HuH-7 (cell line): ENCODE results near the gene PLCB1.

ENCODE experiments used
- DNase-seq: peaks from one replicate; pipeline ENCODE4 v3.0.0; 2011; ENCODE audit warnings: low spot score

Gene PLCB1

DNA sequence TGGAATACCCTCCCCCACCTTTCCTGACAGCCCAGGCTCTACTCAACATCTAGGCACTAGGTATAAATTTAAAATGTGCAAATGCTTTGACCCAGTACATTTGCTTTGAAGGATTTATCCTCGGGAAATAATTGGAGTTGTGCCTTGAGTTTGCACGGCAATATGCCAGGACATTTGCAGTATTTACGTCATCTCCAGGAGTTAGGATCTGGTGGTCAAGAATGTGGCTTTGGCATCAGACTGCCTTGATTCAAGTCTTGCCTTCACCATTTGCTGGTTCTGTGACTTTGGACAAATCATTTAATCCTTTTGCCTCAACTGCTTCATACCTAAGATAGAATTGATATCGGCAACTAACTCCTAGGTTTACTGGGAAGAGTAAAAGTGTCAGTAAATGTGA, 169.6 kb downstream of the PLCB1 start:
- DNase-seq: no peak

DNA sequence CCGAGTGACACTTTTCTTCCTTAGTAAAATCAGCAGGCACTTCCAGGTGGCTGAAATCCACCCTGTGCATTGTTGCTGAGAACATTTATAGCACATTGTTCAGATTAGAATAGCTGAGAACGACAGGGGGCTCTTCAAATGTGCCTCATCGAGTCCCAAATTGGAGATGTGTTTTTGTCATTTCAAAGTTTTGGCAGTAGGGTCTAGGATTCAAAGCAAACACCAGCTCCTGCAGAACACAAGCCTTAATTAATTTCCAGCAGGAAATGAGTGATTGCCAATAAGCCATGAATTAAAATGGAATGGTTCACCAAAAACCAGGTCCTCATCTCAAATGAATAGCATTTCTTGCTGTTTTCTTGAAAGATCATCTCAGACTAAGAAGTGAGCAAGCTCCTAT, 171.6 kb downstream of the PLCB1 start:
- DNase-seq: no peak

- no peak for DNase-seq
Measured at GRCh38 chr20:8304124-8304816, 172.2 kb downstream of the PLCB1 start.

DNA sequence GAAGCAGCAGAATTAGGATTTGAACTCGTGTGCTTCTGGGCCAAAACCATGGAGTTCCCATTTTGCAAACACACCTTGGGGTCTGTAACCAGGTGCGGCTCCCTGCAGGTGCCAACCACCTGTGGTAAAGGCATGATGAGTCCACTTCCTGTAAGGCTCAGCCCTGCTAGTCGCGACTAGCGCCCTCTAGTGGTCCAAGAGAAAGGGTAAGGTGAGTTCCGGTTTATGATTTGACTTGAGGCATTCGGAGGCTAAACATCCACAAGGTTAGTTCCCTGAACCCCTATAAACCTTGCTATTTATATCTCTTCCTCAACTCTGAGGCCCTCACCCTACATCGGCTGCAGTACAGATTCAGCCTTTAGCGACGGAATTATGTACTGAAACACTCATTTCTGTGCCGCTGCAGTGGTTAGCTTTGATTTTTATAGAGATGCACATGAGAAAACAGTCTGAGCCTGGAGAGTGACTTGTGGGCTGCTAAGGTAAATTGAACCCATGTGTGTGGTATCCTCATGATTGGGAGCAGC, 173.4 kb downstream of the PLCB1 start:
- DNase-seq: peak; percentile 59

- no peak for DNase-seq
Measured at GRCh38 chr20:8306937-8307336, 174.9 kb downstream of the PLCB1 start.

GRCh38 chr20:8309634-8310033, 177.6 kb downstream of the PLCB1 start:
- DNase-seq: no peak

DNA sequence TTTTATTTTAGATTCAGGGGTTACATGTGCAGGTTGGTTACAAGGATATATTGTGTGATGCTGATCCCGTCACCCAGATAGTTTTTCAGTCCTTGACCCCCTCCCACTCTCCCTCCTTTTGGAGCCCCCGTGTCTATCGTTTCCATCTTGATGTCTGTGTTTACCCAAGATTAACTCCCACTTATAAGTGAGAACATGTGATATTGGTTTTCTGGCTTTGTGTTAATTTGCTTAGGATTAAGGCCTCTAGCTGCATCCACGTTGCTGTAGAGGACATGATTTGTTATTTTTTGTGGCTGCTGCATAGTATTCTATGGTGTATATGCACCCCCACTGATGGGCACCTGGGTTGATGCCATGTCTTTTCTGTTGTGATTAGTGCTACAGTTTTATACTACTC, 178.6 kb downstream of the PLCB1 start:
- no peak for DNase-seq

GRCh38 chr20:8313073-8313472, 181.0 kb downstream of the PLCB1 start:
- DNase-seq: no peak

DNA sequence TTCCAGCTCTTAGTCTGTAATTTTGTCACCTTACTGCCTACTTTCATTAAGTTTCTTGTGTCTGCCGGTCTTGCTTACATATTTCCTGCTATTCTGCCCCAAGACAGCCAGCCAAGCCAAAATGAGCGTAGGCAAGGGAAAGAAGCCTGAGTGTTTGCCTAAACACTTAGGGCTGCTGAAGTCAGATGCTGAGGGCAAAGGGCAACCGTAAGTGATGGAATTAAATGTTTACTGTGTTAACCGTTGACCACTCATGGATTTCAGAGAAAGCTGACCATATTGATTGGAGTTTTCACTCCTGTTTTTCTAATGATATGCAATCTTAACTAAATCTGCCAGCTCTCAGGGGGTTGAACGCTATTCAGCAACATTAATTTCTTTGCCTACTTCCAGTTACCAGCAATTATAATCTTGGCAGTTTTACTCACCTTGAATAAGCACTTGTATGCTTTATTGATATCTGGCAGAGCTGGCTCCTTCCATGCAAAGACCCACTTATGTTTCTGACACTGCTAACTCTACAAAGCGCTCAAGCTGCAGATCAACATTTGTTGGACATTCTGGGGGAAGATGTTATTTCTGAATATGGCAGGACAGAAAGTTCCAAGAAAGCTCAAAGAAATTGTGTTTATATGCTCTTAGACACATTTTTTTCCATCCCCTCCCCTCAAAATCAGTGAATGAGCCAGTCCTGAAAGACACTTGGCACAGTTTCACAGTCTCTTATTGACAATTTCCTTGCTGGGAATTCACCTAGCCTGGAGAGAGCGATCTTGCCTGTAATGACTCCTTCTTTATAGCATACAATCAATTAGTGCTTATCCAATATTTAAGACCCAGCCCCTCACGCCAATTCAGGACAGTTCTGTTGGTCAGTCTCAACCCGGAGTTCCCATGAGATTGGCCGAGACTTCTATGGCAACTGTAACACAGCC, 183.8 kb downstream of the PLCB1 start:
- DNase-seq: no peak

DNA sequence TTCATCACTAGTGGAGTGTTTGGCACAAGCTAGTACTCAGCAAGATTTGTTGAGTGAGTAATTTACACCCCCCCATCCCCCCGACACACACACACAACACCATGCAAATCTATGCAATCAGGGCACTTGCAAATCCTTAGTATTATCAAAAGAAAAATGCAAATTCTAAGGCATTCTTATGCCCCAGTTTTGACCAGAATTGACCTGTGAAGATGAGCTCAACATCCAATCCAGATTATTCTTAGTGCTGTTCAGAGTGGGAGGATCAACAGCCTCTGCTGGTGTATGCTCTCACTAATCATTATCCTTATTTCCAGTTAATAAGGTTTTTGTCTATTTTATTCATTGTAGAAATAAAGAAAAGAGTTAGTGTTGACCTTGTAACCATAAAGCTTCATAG, 185.4 kb downstream of the PLCB1 start:
- DNase-seq: no peak

DNA sequence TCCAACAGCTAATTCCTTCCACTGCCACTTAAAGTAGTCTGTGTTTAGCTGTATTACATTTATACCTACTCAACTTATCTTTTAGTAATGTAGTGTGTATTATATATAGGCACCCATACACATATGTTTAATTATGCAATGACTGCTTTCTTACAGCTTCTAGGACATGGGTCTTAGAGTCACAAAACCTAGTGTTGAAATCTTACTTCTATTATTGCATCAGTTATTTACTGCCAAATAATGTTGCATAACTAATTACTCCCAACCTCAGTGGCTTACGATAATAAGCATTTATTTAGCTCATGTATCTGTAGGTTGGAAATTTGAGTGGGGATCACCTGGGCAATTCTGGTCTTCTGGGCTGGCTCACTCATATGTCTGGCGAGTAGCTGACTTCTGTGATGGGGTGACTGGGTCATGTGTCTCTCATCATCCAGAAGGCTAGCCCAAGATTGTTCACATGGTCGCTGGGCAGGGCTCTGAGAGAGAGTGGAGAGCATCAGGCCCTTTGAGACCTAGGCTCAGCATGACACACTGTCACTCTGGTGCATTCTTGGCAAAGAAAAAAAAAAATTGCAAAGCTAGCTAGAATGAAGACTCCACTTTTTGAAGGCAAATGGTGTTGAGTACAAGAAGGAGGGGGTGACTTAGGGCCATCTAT, 187.0 kb downstream of the PLCB1 start:
- DNase-seq: no peak

- DNase-seq: no peak
Measured at GRCh38 chr20:8320306-8320705, 188.2 kb downstream of the PLCB1 start.

DNA sequence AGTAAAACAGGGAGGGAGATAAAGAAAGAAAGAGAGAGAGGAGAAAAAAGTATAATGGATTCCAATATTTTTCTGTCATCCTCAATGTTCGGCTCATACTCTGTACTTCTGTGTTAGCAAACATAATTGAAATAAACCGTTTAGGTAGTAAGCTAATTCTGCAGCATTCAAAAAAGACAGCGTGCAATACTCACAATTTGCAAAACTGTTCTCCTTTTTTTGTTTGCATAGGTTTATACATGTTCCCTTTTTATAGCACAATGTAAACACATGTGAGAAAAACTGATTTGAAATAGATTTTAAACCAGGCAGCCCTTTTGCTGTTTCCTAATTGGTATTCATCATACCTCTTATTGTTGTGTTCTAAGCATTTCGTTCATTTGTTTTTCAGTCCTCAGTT, 188.9 kb downstream of the PLCB1 start:
- no peak for DNase-seq

DNA sequence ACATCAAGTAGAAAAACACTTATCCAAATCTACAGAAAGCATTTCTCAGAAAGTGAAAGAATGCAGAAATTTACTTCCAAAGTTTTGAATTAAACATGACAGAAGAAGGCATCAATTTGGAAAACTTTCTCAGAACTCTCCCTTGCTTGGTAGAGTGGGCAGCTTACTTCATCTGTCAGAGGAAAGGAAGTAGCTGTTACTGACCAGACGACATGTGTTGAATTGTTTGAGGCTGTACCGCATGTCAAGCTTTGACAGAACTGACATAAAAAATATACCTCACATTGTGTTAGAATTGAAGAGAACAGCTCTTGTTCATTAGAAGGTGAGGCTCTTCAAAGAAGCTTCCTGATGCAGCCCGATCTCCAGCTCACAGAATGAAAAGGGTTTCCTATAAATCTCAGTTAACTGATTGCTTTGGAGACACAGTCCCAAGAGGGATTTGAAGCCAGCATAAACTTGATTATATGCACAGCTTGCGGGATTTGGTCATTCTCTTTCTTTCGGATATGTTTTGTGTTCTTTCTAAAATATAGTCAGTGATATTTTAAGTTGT, 190.7 kb downstream of the PLCB1 start:
- DNase-seq: no peak

DNA sequence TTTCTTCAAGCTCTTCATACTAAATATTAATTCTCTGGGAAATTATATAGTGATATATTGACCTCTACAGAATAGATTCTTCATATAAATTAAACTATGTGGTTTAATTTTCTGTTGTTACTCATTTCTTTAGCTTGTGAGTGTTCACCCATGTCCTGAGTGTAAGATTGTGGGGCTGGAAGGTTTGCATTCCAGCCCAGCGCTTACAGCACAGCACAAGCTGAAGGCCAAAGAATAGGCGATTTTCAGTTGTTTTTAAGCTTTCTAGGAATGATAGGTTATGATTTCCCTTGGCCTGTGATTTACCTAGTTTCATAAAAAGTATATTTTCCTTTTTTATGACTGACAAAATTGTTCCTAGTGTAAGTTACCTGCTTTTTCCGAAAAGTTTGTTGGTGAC, 194.1 kb downstream of the PLCB1 start:
- no peak for DNase-seq

- DNase-seq: no peak
Measured at GRCh38 chr20:8326899-8327298, 194.8 kb downstream of the PLCB1 start.

DNA sequence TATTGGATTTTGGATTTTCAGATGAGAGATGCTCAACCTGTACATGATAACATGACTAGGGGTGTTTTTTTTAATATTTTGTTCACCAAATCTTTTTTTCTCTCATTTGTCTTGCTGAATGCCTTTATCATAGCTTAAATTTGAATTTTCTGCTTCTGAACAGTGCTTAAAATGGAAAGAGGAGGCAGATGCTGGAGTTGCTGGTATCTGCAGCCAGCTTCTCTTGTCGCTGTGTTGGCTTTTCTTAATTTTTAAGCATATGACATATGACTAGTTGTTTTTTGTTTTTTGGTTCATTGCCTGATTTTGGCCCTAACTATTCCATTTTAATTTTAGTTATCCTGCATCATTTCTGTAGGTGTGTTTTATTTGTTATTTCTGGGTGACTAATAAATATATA, 196.1 kb downstream of the PLCB1 start:
- no peak for DNase-seq

GRCh38 chr20:8330319-8330784, 198.3 kb downstream of the PLCB1 start:
- no peak for DNase-seq

DNA sequence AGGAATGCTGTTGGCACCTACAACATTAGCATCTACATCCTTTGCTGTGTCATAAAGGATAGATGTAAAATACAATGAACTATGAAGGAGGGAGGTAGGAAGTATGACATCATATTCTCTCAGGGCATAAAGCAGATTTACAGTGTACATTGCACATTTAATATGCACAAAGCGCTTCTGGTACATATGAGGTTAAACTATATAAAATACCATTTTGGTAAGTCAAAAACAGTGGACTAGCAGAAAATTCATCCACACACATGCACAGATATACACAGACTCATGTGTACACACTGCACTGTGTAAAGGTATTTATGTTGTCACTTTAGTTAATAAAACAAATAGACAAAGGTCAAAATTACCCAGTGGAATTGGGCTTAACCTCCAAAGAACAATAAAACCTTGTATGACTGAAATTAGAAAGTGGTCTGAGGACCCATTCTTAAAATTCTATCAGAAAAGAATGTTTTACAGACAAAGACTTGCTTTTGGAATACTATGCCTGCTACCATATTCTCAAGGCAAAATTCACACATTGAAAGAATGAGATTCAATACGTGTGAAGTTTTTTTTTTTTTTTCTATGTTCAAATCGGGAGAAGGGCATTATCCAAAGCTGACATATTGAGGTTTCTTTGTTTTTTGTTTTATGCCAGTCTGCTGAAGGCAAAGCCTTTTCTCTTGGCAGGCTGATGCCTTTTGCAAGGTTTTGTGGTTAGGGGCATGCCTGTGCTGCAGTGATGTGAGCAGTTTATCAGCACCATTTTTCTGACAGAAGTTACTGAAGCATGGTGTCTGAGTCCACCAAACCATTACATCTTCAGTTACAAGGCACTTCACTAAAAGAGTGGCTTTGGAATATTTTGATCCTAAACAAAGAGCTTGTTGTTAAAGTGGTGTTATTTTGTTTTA, 199.0 kb downstream of the PLCB1 start:
- DNase-seq: peak; percentile 23

GRCh38 chr20:8331740-8332412, 199.8 kb downstream of the PLCB1 start:
- DNase-seq: no peak

DNA sequence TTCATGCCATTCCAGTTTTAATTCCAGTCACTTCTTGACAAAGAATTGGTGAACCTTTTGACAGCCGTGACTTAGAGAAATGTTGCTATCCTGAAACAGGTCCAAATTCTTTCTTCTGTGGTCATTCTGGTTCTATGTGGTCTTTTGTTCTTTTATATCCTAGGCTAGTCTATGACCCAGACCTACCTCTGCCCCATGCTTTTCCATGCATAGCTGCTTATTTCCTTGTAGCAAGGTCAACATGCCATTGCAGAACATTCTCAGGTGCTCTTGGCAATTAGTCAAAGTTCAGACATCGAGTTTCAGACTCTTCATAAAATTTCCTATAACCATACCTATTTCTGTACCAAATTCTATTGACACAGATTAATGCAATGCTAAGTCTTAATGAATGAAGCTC, 202.6 kb downstream of the PLCB1 start:
- DNase-seq: no peak
